HG02759 (cell line): Measurements from ENCODE around the gene MGLL.

Source experiments
- ATAC-seq: cut with Tn5 transposase; IDR thresholded peaks from one replicate; pipeline ENCODE4 v1.9.1; 2021; ENCODE audit warnings: mild to moderate bottlenecking, moderate library complexity; ENCODE audit not compliant: unreplicated experiment

Gene MGLL

GRCh38 chr3:127814325-127814781, 8.0 kb downstream of the MGLL start:
- no peak for ATAC-seq

- no peak for ATAC-seq
Measured at GRCh38 chr3:127812151-127812550, 10.2 kb downstream of the MGLL start.

GRCh38 chr3:127811717-127812116, 10.6 kb downstream of the MGLL start:
- ATAC-seq: no peak

- no peak for ATAC-seq
Measured at GRCh38 chr3:127809611-127810010, 12.7 kb downstream of the MGLL start.

GRCh38 chr3:127809211-127809610, 13.1 kb downstream of the MGLL start:
- ATAC-seq: no peak

GRCh38 chr3:127808197-127808596, 14.1 kb downstream of the MGLL start:
- ATAC-seq: peak; percentile 65

- no peak for ATAC-seq
Measured at GRCh38 chr3:127805026-127805753, 17.1 kb downstream of the MGLL start.

GRCh38 chr3:127804141-127804540, 18.2 kb downstream of the MGLL start:
- no peak for ATAC-seq

- no peak for ATAC-seq
Measured at GRCh38 chr3:127803619-127804018, 18.7 kb downstream of the MGLL start.

- no peak for ATAC-seq
Measured at GRCh38 chr3:127802606-127803005, 19.7 kb downstream of the MGLL start.

- no peak for ATAC-seq
Measured at GRCh38 chr3:127801731-127802313, 20.5 kb downstream of the MGLL start.

GRCh38 chr3:127800508-127800907, 21.8 kb downstream of the MGLL start:
- peak; percentile 61 for ATAC-seq

- ATAC-seq: no peak
Measured at GRCh38 chr3:127799476-127800222, 22.7 kb downstream of the MGLL start.

GRCh38 chr3:127798716-127799115, 23.6 kb downstream of the MGLL start:
- ATAC-seq: no peak

- no peak for ATAC-seq
Measured at GRCh38 chr3:127796831-127797150, 25.5 kb downstream of the MGLL start.

GRCh38 chr3:127796045-127796830, 26.1 kb downstream of the MGLL start:
- no peak for ATAC-seq

- no peak for ATAC-seq
Measured at GRCh38 chr3:127794972-127795371, 27.3 kb downstream of the MGLL start.

- ATAC-seq: no peak
Measured at GRCh38 chr3:127794402-127794801, 27.9 kb downstream of the MGLL start.

GRCh38 chr3:127792541-127793292, 29.6 kb downstream of the MGLL start:
- ATAC-seq: no peak

GRCh38 chr3:127791221-127791913, 30.9 kb downstream of the MGLL start:
- peak; percentile 81 for ATAC-seq
